Stimulated activated CD4-positive, alpha-beta T cell treated with anti-CD3 and anti-CD28 coated beads, TNF-alpha, amount 100 ng/mL, for 48 hours (primary cell): ENCODE data around the gene RDH12.

ENCODE experiments used
- DNase-seq, 3 donors: peaks; one replicate each; pipeline ENCODE4 v3.0.0-alpha.2; 2020; ENCODE audit warnings: low read depth in 3 of 3

The RDH12 gene

GRCh38 chr14:67748312-67748711 lies 46.6 kb downstream of the RDH12 start:
- no peak for DNase-seq

GRCh38 chr14:67749341-67750084 lies 47.8 kb downstream of the RDH12 start:
- no peak for DNase-seq

- DNase-seq, result no peak
Observed at GRCh38 chr14:67756496-67756895, 54.8 kb downstream of the RDH12 start.

GRCh38 chr14:67757175-67757574 lies 55.5 kb downstream of the RDH12 start:
- DNase-seq, result no peak

GRCh38 chr14:67759916-67760315 lies 58.2 kb downstream of the RDH12 start:
- DNase-seq, result no peak

- no peak for DNase-seq
Observed at GRCh38 chr14:67762051-67762450, 60.4 kb downstream of the RDH12 start.

- DNase-seq, result no peak
Observed at GRCh38 chr14:67763158-67763822, 61.6 kb downstream of the RDH12 start.

- no peak for DNase-seq
Observed at GRCh38 chr14:67764496-67764895, 62.8 kb downstream of the RDH12 start.

- no peak for DNase-seq
Observed at GRCh38 chr14:67765192-67765834, 63.6 kb downstream of the RDH12 start.

GRCh38 chr14:67766035-67766680 lies 64.5 kb downstream of the RDH12 start:
- DNase-seq, result no peak

- DNase-seq, result no peak
Observed at GRCh38 chr14:67768219-67768618, 66.5 kb downstream of the RDH12 start.

GRCh38 chr14:67773844-67774377 lies 72.2 kb downstream of the RDH12 start:
- no peak for DNase-seq

- DNase-seq, result no peak
Observed at GRCh38 chr14:67776653-67777322, 75.1 kb downstream of the RDH12 start.

- DNase-seq, result no peak
Observed at GRCh38 chr14:67778792-67779191, 77.1 kb downstream of the RDH12 start.

- no peak for DNase-seq
Observed at GRCh38 chr14:67782090-67782489, 80.4 kb downstream of the RDH12 start.
